ENCODE results near the gene CLDN15. TPM values are rescaled to one million over a fixed set of nuclear protein-coding genes. Genes with fewer than 3 reads are reported as not detected.

The CLDN15 gene
- total RNA-seq, 1 experiment from 2014 or later, result 9.7 TPM

DNA sequence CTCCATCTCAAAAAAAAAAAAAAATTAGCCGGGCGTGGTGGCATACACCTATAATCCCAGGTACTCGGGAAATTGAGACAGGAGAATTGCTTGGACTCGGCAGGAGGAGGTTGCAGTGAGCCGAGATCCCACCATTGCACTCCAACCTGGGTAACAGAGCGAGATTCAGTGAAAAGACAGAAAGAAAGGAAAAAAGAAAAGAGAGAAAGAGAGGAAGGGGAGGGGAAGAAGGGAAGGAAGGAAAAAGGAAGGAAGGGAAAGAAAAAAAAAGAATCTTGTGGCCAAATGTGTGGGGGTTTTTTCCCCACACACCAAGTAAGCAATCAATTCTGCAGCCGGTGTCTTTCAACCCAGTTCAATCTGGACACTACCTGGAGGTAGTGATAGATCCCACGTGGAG lies 48.5 kb downstream of the CLDN15 start:
- peaks cover 5% of the 10 kb centered on the region for H3K27me3 Mint-ChIP-seq (ENCODE audit: low read depth)
- H3K9ac ChIP-seq (ENCODE audit: extremely low read depth, insufficient read length, low read length), result no peak overlapping the region
- H3K23me2 ChIP-seq (ENCODE audit: insufficient read length, low read depth, low read length, poor library complexity, severe bottlenecking), result no peaks in the 10 kb centered on the region
- no peaks in the 10 kb centered on the region for H3K79me2 ChIP-seq (ENCODE audit: insufficient read depth, low read length)
- H3K79me1 ChIP-seq (ENCODE audit: insufficient read depth, low read depth, low read length, poor library complexity, severe bottlenecking), result no peaks in the 10 kb centered on the region
- TF ChIP-seq, protein P1, sequence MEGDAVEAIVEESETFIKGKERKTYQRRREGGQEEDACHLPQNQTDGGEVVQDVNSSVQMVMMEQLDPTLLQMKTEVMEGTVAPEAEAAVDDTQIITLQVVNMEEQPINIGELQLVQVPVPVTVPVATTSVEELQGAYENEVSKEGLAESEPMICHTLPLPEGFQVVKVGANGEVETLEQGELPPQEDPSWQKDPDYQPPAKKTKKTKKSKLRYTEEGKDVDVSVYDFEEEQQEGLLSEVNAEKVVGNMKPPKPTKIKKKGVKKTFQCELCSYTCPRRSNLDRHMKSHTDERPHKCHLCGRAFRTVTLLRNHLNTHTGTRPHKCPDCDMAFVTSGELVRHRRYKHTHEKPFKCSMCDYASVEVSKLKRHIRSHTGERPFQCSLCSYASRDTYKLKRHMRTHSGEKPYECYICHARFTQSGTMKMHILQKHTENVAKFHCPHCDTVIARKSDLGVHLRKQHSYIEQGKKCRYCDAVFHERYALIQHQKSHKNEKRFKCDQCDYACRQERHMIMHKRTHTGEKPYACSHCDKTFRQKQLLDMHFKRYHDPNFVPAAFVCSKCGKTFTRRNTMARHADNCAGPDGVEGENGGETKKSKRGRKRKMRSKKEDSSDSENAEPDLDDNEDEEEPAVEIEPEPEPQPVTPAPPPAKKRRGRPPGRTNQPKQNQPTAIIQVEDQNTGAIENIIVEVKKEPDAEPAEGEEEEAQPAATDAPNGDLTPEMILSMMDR (conservative IDR thresholded peaks at IDR 0.05), result no peak
- no peak overlapping the region for H2BK12ac ChIP-seq (ENCODE audit: insufficient read length, low read depth, low read length)
- peaks cover 2% of the 10 kb centered on the region; the same call in 1 of the 2 replicates for H3K4me1 ChIP-seq (ENCODE audit: insufficient read depth, low read length)
- no peaks in the 10 kb centered on the region for H3K9me3 Mint-ChIP-seq
- no peak overlapping the region for H4K8ac ChIP-seq (replicated peaks; ENCODE audit: insufficient read length, low read depth, low read length)
- H3K36me3 Mint-ChIP-seq (ENCODE audit: insufficient read depth in 1 of 3, low read depth in 3 of 3), result no peaks in the 10 kb centered on the region
- H2BK15ac ChIP-seq (ENCODE audit: low read depth, low read length), result no peak overlapping the region
- no peak overlapping the region for H3K56ac ChIP-seq (ENCODE audit: insufficient read length, low read depth, low read length)
- H2BK5ac ChIP-seq (ENCODE audit: insufficient read length, low read length), result no peak overlapping the region
- no peak overlapping the region for H3K27ac ChIP-seq (ENCODE audit: insufficient read length, low read depth, low read length)
- H2AFZ ChIP-seq (ENCODE audit: low read length), result no peak overlapping the region
- H3K27me3 ChIP-seq (ENCODE audit: insufficient read depth, low read length), result no peaks in the 10 kb centered on the region
- H3K27ac Mint-ChIP-seq, result no peak overlapping the region; a peak in 1 of 7 replicates
- H4K5ac ChIP-seq (ENCODE audit: insufficient read length, low read depth, low read length), result no peak overlapping the region
- no peaks in the 10 kb centered on the region for H4K20me1 ChIP-seq (ENCODE audit: control insufficient read depth, insufficient read depth, insufficient read length)
- H2BK20ac ChIP-seq (ENCODE audit: low read depth, low read length, poor library complexity, severe bottlenecking), result no peak overlapping the region
- no CpG with 5 or more reads among the region's 8 CpGs for WGBS (ENCODE audit: extremely low coverage, insufficient read length, low lambda C conversion rate)
- H3K4me1 Mint-ChIP-seq, result no peaks in the 10 kb centered on the region
- H3K14ac ChIP-seq (ENCODE audit: insufficient read depth, low read length), result no peak overlapping the region
- H3K18ac ChIP-seq (ENCODE audit: insufficient read length, low read depth, low read length), result no peak overlapping the region
- no peak for DNase-seq
- no peaks in the 10 kb centered on the region for H3K9me3 ChIP-seq (ENCODE audit: control insufficient read depth, low read depth, low read length)
- H2AK5ac ChIP-seq (ENCODE audit: insufficient read length, low read length), result no peak overlapping the region
- no peak overlapping the region for H3K4me3 Mint-ChIP-seq
- no peak overlapping the region for H3K4me2 ChIP-seq (ENCODE audit: insufficient read depth, insufficient read length, low read length)
- H3K4ac ChIP-seq (ENCODE audit: low read depth, low read length), result no peak overlapping the region
- no peak overlapping the region for H2BK120ac ChIP-seq (ENCODE audit: low read depth, low read length, poor library complexity, severe bottlenecking)
- no peak overlapping the region for H3K23ac ChIP-seq (ENCODE audit: insufficient read length, low read depth, low read length)
- no peak overlapping the region for H4K91ac ChIP-seq (ENCODE audit: insufficient read length, low read depth, low read length)
- H3T11ph ChIP-seq (ENCODE audit: low read length), result no peak overlapping the region

Data from H9 (cell line).